Nephron (organoid): ENCODE results near the gene CMTM8.

Experiments used
- H3K27ac Mint-ChIP-seq, 3 experiments: 2 replicates each; pipeline ENCODE4 v1.8.0; 2020; ENCODE audit warnings: mixed read lengths in 3 of 3, mild to moderate bottlenecking in 2 of 3, moderate library complexity in 1 of 3
- H3K27me3 Mint-ChIP-seq: 2 replicates; pipeline ENCODE4 v1.8.0; 2021; ENCODE audit warnings: low read depth, mild to moderate bottlenecking, moderate library complexity, mixed read lengths
- H3K36me3 Mint-ChIP-seq: 2 replicates; pipeline ENCODE4 v1.8.0; 2020; ENCODE audit warnings: low read depth, mixed read lengths
- H3K4me1 Mint-ChIP-seq: 2 replicates; pipeline ENCODE4 v1.8.0; 2020; ENCODE audit warnings: mixed read lengths
- H3K4me3 Mint-ChIP-seq, 3 experiments: 2 replicates each; pipeline ENCODE4 v1.8.0; 2020; ENCODE audit warnings: mild to moderate bottlenecking in 3 of 3, mixed read lengths in 3 of 3, moderate library complexity in 2 of 3
- H3K9me3 Mint-ChIP-seq: 2 replicates; pipeline ENCODE4 v1.8.0; 2020; ENCODE audit warnings: mixed read lengths
- TF ChIP-seq, protein P1 (sequence below), 3 experiments: fragments of 200-600 bp; sonication (generic); IDR thresholded peaks; one replicate each; pipeline ENCODE4 v1.5.0; 2021; ENCODE audit warnings: antibody characterized with exemption in 3 of 3; ENCODE audit not compliant: unreplicated experiment in 3 of 3

The CMTM8 gene

DNA sequence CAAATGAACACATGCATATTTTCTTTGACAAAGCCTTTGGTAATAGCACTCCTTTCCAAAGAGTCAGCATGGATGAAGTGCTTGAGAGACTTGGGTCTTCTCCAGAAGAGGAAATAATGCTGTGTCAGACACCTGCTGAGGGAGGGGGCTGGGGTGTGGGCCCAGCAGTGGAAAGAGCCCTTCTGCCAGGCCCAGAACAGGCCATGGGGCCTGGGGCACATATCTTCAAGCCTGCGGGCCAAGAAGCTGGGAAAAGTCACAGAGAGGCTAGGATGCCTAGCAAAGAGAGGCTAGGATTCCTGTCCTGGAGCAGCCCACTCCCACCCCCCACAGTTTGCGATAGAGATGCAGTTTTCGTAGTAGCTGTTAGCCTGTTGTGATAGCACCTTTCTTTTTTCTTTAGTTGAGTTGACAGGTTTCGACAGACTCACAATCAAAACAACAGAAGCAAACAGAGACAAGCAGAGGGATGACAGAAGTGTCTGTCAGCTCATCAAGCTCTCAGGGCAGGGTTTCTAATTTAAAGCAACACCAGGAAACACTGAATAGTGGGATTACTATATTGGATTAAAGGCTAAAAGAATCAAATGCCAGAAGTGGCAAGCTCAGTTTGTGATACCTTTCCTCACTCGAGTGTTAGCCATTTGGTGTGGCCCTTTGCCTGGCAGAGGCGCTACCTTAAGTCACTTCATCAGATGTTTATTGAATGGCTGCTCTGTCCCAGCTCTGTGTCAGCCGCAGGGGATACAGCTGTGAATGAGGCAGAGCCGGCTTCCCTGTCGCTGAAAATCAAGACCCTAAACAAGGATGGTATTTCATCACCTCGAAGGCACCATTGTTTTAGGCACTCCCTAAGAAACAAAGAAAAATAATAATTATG lies 172.1 kb downstream of the CMTM8 start:
- Mint-ChIP-seq H3K27me3 (peaks cover 8% of the 10 kb centered on the region), H3K4me1 (peaks cover 32% of the 10 kb centered on the region), H3K36me3 (no peaks in the 10 kb centered on the region), H3K27ac (no peak overlapping the region), H3K9me3 (no peaks in the 10 kb centered on the region), H3K4me3 (no peak overlapping the region)
- TF ChIP-seq, protein P1, sequence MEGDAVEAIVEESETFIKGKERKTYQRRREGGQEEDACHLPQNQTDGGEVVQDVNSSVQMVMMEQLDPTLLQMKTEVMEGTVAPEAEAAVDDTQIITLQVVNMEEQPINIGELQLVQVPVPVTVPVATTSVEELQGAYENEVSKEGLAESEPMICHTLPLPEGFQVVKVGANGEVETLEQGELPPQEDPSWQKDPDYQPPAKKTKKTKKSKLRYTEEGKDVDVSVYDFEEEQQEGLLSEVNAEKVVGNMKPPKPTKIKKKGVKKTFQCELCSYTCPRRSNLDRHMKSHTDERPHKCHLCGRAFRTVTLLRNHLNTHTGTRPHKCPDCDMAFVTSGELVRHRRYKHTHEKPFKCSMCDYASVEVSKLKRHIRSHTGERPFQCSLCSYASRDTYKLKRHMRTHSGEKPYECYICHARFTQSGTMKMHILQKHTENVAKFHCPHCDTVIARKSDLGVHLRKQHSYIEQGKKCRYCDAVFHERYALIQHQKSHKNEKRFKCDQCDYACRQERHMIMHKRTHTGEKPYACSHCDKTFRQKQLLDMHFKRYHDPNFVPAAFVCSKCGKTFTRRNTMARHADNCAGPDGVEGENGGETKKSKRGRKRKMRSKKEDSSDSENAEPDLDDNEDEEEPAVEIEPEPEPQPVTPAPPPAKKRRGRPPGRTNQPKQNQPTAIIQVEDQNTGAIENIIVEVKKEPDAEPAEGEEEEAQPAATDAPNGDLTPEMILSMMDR (IDR thresholded peaks at IDR 0.05; ENCODE audit: unreplicated experiment in 3 of 3), result no peak

DNA sequence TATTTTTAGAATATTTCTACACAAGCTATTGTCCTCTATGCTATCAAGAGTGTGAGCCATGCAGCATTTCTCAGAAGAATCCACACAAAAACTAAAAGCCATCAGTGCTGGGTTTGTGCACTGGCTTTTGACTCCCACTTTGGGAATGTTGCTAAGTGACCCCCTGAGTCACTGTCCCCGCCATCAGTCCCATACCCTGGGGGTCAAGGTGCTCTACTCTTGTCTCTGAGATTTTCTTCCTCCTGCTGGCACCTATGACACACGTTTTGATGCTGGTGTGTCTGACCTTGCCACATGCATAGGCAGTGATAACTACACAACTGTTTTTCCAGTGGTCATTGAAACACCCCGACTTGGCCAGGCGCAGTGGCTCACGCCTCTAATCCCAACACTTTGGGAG lies 173.0 kb downstream of the CMTM8 start:
- Mint-ChIP-seq H3K4me3 (no peak overlapping the region), H3K4me1 (peaks cover 32% of the 10 kb centered on the region), H3K27ac (no peak overlapping the region), H3K36me3 (no peaks in the 10 kb centered on the region), H3K27me3 (peaks cover 8% of the 10 kb centered on the region), H3K9me3 (no peaks in the 10 kb centered on the region)
- TF ChIP-seq, protein P1 (IDR thresholded peaks at IDR 0.05; ENCODE audit: unreplicated experiment in 3 of 3), result no peak

DNA sequence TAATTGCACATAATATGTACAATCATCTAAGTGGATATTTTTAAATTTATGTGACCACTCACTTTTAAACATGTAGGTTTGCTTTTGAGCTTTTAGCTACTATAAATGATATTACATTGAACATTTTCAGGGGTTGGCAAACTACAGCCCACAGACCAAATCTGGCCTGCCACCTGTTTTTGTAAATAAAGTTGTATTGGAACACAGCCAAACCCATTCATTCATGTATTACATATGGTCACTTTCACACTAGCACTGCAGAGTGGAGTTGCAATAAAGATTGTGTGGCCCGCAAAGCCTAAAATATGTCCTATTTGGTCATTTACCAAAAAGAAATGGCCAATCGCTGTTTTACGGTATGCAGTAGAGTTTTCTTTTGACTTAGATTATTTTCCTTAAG lies 174.4 kb downstream of the CMTM8 start:
- Mint-ChIP-seq H3K9me3 (no peaks in the 10 kb centered on the region), H3K27ac (no peak overlapping the region), H3K4me3 (no peak overlapping the region), H3K36me3 (no peaks in the 10 kb centered on the region), H3K4me1 (peaks cover 32% of the 10 kb centered on the region), H3K27me3 (peaks cover 8% of the 10 kb centered on the region)
- TF ChIP-seq, protein P1 (IDR thresholded peaks at IDR 0.05; ENCODE audit: unreplicated experiment in 3 of 3), result no peak

GRCh38 chr3:32413845-32414521 lies 175.5 kb downstream of the CMTM8 start:
- H3K4me1 Mint-ChIP-seq, result peaks cover 36% of the 10 kb centered on the region
- no peak overlapping the region for H3K27ac Mint-ChIP-seq
- H3K27me3 Mint-ChIP-seq, result peaks cover 8% of the 10 kb centered on the region
- TF ChIP-seq, protein P1 (IDR thresholded peaks at IDR 0.05; ENCODE audit: unreplicated experiment in 3 of 3), result no peak
- peaks cover 7% of the 10 kb centered on the region for H3K36me3 Mint-ChIP-seq
- peaks cover 5% of the 10 kb centered on the region for H3K9me3 Mint-ChIP-seq
- H3K4me3 Mint-ChIP-seq, result no peak overlapping the region

- peaks cover 14% of the 10 kb centered on the region for H3K36me3 Mint-ChIP-seq
- peaks cover 9% of the 10 kb centered on the region for H3K9me3 Mint-ChIP-seq
- TF ChIP-seq, protein P1 (IDR thresholded peaks at IDR 0.05; ENCODE audit: unreplicated experiment in 3 of 3), result no peak
- H3K4me1 Mint-ChIP-seq, result peaks cover 36% of the 10 kb centered on the region
- peaks cover 8% of the 10 kb centered on the region for H3K27me3 Mint-ChIP-seq
- H3K27ac Mint-ChIP-seq, result no peak overlapping the region
- H3K4me3 Mint-ChIP-seq, result no peak overlapping the region
Measured at GRCh38 chr3:32414522-32415202, 176.2 kb downstream of the CMTM8 start.
